Stomach (tissue), 9 donors: Measurements from ENCODE around the gene PTPRD. TPM values are rescaled to one million over a fixed set of nuclear protein-coding genes. Genes with fewer than 3 reads are reported as not detected.

Experiments used
- DNase-seq, 2 donors: peaks; one replicate each; pipeline versions ENCODE4 v3.0.0 to v3.0.0-alpha.2; 2013 to 2019
- H3K27ac ChIP-seq, 5 donors: fragments of 200-600 bp in 4 of 5; sonication (generic) in 4 of 5; one replicate each; pipeline ENCODE4 v1.5.1; 2013 to 2019; ENCODE audit warnings: mild to moderate bottlenecking in 1 of 5, moderate library complexity in 1 of 5
- H3K27me3 ChIP-seq, 3 donors: fragments of 200-600 bp; sonication (generic); one replicate each; pipeline ENCODE4 v1.5.1; 2017 to 2019; ENCODE audit warnings: mixed run types in 1 of 3
- H3K36me3 ChIP-seq, 4 donors: fragments of 200-600 bp; sonication (generic); 1 replicate in 3 of 4; 2 replicates in 1 of 4; pipeline ENCODE4 v1.5.1; 2016 to 2019
- H3K4me1 ChIP-seq, 4 donors: fragments of 200-600 bp; sonication (generic); one replicate each; pipeline ENCODE4 v1.5.1; 2016 to 2019
- H3K4me3 ChIP-seq, 4 donors: fragments of 200-600 bp; sonication (generic) in 3 of 4; one replicate each; pipeline ENCODE4 v1.5.1; 2016 to 2019; ENCODE audit warnings: mild to moderate bottlenecking in 1 of 4
- H3K9me3 ChIP-seq, 4 donors: fragments of 200-600 bp; sonication (generic); one replicate each; pipeline ENCODE4 v1.5.1; 2016 to 2019
- EP300 ChIP-seq: sonication (generic); formaldehyde crosslinking; IDR thresholded peaks from one replicate; pipeline ENCODE4 v1.6.1; 2017; ENCODE audit warnings: antibody characterized with exemption
- POLR2A ChIP-seq, 4 donors: fragments of 450-650 bp; IDR thresholded peaks; one replicate each; pipeline ENCODE4 v1.6.1; 2016; ENCODE audit warnings: antibody characterized with exemption in 4 of 4, control low read depth in 2 of 4, mild to moderate bottlenecking in 1 of 4, moderate library complexity in 1 of 4
- POLR2AphosphoS5 ChIP-seq, 3 donors: sonication (generic); formaldehyde crosslinking; IDR thresholded peaks; one replicate each; pipeline ENCODE4 v1.6.1; 2016; ENCODE audit warnings: antibody characterized with exemption in 3 of 3
- WGBS, 5 donors: extraction: QIAGEN DNeasy Blood & Tissue Kit in 3 of 5; methylation state at CpG; one replicate each; pipeline versions ENCODE4 v1.1.5 to v1.1.7; 2013 to 2018; 5-methylcytosine and 5-hydroxymethylcytosine counted together
- intact Hi-C: fragments of 100-400 bp; cut with DNase I; formaldehyde crosslinking; loops from one replicate; pipeline ENCODE4 v1.15.1; 2023; ENCODE audit warnings: low total_unique reads
- polyA plus RNA-seq, 3 donors: library from polyadenylated mRNA; stranded (reverse); fragments of 200-250 nt; gene quantifications; one replicate each; pipeline ENCODE4 v1.2.3, GENCODE V29; 2013
- total RNA-seq, 5 donors: library from RNA; depleted of rRNA; stranded (reverse); fragments of >200 nt; gene quantifications; one replicate each; pipeline versions ENCODE4 v1.1.0 to v1.2.3, GENCODE V29; 2014 to 2016
- TF ChIP-seq, protein P1 (sequence below), 7 experiments: fragments of 450-650 bp in 4 of 7; fragments of 200-600 bp in 3 of 7; sonication (generic) in 3 of 7; IDR thresholded peaks; one replicate each; pipeline ENCODE4 v1.5.1; 2016 to 2019; ENCODE audit warnings: antibody characterized with exemption in 7 of 7, control low read depth in 2 of 7, mild to moderate bottlenecking in 1 of 7
- donor health status: healthy with polysubstance abuse.
- donor health status: Bipolar disorder and iron deficiency.
- donor health status: healthy.

PTPRD gene
- total and polyA plus RNA-seq, 8 donors, result 0.12 to 53.1 (median 1.2) TPM

DNA sequence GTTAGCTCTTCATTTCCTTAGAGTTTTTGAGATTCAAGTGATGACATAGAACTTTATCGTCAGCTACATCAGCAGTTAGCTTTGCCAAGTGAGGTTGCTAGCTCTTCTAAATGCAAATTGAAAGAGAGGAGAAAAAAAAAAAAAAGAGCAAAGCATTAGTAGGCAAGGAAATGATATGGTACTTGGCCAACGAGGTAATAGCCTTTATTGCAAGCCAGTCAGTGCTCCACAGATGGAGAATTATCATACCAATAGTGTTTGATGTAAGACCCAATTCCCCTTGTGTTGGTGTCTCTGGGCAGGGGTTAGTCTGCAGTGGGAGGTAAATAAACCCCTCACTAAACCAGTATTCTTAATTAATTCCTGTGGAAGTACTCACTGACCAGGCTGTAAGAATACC, 992.1 kb downstream of the PTPRD start:
- no peak overlapping the region for H3K4me3 ChIP-seq
- no peaks in the 10 kb centered on the region for H3K4me1 ChIP-seq
- no peaks in the 10 kb centered on the region for H3K9me3 ChIP-seq
- no peaks in the 10 kb centered on the region for H3K27me3 ChIP-seq
- H3K36me3 ChIP-seq, result no peaks in the 10 kb centered on the region
- intact Hi-C loops, result no loop called here
- WGBS, 5 donors, result 65 to 78% (median 76%) methylated on average over 2 of the region's 2 CpGs
- no peak overlapping the region for H3K27ac ChIP-seq
- no peak for DNase-seq
- TF ChIP-seq POLR2A (IDR thresholded peaks at IDR 0.05) (no peak), POLR2AphosphoS5 (IDR thresholded peaks at IDR 0.05) (no peak), EP300 (no peak)
- TF ChIP-seq, protein P1, sequence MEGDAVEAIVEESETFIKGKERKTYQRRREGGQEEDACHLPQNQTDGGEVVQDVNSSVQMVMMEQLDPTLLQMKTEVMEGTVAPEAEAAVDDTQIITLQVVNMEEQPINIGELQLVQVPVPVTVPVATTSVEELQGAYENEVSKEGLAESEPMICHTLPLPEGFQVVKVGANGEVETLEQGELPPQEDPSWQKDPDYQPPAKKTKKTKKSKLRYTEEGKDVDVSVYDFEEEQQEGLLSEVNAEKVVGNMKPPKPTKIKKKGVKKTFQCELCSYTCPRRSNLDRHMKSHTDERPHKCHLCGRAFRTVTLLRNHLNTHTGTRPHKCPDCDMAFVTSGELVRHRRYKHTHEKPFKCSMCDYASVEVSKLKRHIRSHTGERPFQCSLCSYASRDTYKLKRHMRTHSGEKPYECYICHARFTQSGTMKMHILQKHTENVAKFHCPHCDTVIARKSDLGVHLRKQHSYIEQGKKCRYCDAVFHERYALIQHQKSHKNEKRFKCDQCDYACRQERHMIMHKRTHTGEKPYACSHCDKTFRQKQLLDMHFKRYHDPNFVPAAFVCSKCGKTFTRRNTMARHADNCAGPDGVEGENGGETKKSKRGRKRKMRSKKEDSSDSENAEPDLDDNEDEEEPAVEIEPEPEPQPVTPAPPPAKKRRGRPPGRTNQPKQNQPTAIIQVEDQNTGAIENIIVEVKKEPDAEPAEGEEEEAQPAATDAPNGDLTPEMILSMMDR (IDR thresholded peaks at IDR 0.05), result no peak

DNA sequence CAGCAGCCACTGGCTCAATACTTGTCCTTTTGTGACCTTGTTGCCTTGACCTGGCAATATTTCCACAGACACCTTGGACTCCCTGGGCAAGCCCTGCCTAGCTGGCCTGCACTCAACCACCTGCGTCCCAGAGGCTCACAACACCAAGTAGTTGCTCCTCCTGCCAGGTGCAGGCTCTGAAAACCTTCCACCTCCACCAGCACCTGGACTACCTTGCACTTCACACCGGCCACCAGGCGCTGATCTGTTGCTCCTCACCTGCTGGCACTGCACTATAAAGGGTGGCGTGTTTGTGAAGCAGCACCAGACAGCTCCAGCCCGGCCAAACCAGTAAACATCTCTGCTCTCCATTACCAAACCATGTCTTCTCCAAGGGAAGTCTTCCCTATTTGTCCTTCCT, 997.7 kb downstream of the PTPRD start:
- 74 to 89% (median 87%) methylated on average over 5 of the region's 5 CpGs for WGBS, 5 donors
- no peaks in the 10 kb centered on the region for H3K9me3 ChIP-seq
- intact Hi-C loops, result no loop called here
- H3K27me3 ChIP-seq, result no peaks in the 10 kb centered on the region
- no peak for DNase-seq
- no peaks in the 10 kb centered on the region for H3K4me1 ChIP-seq
- no peak overlapping the region for H3K4me3 ChIP-seq
- no peaks in the 10 kb centered on the region for H3K36me3 ChIP-seq
- H3K27ac ChIP-seq, result no peak overlapping the region
- TF ChIP-seq POLR2AphosphoS5 (IDR thresholded peaks at IDR 0.05) (no peak), EP300 (no peak), POLR2A (IDR thresholded peaks at IDR 0.05) (no peak)
- TF ChIP-seq, protein P1 (IDR thresholded peaks at IDR 0.05), result no peak

DNA sequence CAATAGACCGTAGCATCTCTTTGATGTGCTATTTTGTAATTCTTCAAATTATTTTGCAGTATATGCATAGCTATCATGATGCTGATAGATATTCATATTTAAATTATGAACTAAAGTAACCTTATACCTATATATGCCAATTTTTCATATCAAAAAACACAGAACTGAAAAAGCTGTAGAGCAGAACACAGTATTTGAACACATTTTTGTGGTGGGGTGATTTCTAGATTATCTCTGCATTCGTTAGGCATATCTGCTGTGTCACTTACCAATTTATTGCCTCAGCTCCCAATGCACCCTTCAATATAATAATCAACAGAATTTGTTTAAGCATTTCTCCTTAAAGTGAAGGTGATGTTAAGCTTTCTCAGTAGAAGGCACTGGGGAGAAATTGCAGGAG, 998.2 kb downstream of the PTPRD start:
- no peak overlapping the region for H3K27ac ChIP-seq
- 59 to 72% (median 68%) methylated on average over 2 of the region's 2 CpGs for WGBS, 5 donors

DNA sequence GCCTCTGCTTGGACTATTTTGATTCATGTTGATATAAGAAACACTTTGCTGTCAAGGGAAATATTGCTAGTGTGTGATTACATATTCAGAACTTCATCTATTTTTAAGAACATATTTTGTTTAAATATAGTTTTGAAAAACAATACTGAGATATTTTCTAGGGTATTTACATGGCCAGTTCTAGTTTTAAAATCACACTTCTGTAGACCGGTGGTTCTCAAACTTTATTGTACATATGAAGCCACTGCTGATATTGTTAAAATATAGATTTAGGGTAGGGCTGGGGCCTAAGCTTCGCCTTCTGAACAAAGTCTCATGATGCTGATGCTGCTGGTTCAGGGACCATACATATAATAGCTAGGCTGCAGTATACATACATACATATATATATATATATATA, 1000.0 kb downstream of the PTPRD start:
- 79 to 93% (median 87%) methylated on average over 2 of the region's 2 CpGs for WGBS, 5 donors
- no peak for DNase-seq
- no peaks in the 10 kb centered on the region for H3K27me3 ChIP-seq
- no peaks in the 10 kb centered on the region for H3K4me1 ChIP-seq
- no peak overlapping the region for H3K27ac ChIP-seq
- intact Hi-C loops, result no loop called here
- TF ChIP-seq EP300 (no peak), POLR2A (IDR thresholded peaks at IDR 0.05) (no peak), POLR2AphosphoS5 (IDR thresholded peaks at IDR 0.05) (no peak)
- TF ChIP-seq, protein P1 (IDR thresholded peaks at IDR 0.05), result no peak
- no peaks in the 10 kb centered on the region for H3K9me3 ChIP-seq
- no peaks in the 10 kb centered on the region for H3K36me3 ChIP-seq
- H3K4me3 ChIP-seq, result no peak overlapping the region

More for the DNA sequence above, 998.2 kb downstream of the PTPRD start:
- intact Hi-C loops, result no loop called here
- TF ChIP-seq POLR2A (IDR thresholded peaks at IDR 0.05), result no peak
- TF ChIP-seq EP300, result no peak
- TF ChIP-seq, protein P1 (IDR thresholded peaks at IDR 0.05), result no peak
- TF ChIP-seq POLR2AphosphoS5 (IDR thresholded peaks at IDR 0.05), result no peak
- DNase-seq, result no peak
- Histone ChIP-seq H3K4me1 (no peaks in the 10 kb centered on the region), H3K9me3 (no peaks in the 10 kb centered on the region), H3K27me3 (no peaks in the 10 kb centered on the region), H3K36me3 (no peaks in the 10 kb centered on the region), H3K4me3 (no peak overlapping the region)
